ENCODE measurements around the gene KCTD4. TPM values are rescaled to one million over a fixed set of nuclear protein-coding genes. Genes with fewer than 3 reads are reported as not detected.

The KCTD4 gene
- total RNA-seq, 2 experiments from 2014 or later = not detected

DNA sequence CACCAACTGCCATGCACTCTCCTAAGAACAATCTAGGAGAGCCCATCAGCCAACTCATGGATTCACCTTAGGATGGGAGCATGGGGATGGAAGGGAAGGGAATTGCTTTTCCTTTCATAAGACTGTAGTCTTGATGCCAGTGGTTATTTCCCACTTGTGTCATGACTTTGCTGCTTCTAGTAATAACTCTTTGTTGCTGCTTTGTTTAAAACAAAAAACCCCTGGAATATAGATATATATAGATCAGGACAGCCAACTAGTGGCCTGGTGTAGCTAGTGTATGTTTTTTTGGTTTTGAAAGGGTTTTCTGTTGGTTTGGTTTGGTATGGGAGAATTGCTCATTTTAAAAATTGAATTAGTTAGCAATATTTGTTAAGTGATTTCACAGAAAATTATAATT is 39.3 kb upstream of the KCTD4 start:
- Mint-ChIP-seq H3K9me3 (no peaks in the 10 kb centered on the region), H3K27me3 (no peaks in the 10 kb centered on the region), H3K4me3 (no peak overlapping the region), H3K27ac (no peak overlapping the region), H3K36me3 (ENCODE audit: low read depth) (no peaks in the 10 kb centered on the region), H3K4me1 (ENCODE audit: low read depth) (peaks cover 12% of the 10 kb centered on the region)
- ChIA-PET CTCF (interaction anchor here (1.3 kb wide), 1 partner anchor 9 kb away, joined by 3 read pairs; no protein-coding TSS in a partner anchor), POLR2A (interaction anchor here (1.1 kb wide), 1 partner anchor 122 kb away, joined by 3 read pairs; no protein-coding TSS in a partner anchor)
- intact Hi-C loops (cut with micrococcal nuclease) = no loop called here
- TF ChIP-seq, protein P1, sequence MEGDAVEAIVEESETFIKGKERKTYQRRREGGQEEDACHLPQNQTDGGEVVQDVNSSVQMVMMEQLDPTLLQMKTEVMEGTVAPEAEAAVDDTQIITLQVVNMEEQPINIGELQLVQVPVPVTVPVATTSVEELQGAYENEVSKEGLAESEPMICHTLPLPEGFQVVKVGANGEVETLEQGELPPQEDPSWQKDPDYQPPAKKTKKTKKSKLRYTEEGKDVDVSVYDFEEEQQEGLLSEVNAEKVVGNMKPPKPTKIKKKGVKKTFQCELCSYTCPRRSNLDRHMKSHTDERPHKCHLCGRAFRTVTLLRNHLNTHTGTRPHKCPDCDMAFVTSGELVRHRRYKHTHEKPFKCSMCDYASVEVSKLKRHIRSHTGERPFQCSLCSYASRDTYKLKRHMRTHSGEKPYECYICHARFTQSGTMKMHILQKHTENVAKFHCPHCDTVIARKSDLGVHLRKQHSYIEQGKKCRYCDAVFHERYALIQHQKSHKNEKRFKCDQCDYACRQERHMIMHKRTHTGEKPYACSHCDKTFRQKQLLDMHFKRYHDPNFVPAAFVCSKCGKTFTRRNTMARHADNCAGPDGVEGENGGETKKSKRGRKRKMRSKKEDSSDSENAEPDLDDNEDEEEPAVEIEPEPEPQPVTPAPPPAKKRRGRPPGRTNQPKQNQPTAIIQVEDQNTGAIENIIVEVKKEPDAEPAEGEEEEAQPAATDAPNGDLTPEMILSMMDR (IDR thresholded peaks at IDR 0.05) = no peak
- DNase-seq (no peak), ATAC-seq (no peak)

DNA sequence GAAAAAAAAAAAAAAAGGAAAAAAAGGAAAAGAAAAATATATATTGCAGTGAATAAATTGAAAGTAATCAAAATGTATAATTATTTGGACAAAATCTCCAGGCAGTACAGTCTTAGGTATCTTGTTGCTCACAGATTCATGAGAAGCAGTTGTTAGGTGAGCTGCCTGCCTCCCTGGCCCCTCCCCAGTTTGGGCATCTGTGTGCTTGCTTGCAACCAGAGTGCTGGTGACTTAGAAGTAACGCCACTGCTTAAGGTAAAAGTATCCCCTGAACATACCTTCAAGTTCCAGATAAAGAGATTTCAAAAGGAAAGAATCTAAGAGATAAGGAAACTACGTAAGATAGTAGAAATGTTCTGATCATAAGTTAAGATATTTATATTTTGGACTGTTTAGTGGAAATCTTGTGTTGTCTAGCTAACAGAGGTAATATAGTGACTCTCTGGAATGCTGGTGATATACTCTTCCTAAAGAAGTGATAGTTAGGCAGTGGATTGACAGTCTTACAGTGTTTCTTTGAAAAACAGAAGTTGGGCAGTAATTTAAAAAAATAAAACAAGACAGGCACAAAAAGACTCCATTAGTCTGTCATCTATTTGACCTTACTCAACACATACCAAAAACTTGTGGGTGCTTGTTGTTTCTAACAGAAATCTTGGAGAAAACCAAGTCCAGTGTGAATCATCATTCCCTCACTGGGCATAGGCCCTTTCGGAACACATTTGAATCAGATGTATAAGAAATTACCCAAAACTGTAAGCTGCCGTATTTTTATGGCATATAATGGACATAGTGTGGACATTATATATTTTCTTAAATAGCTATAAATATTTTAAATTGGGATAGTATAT is 38.3 kb upstream of the KCTD4 start:
- Mint-ChIP-seq H3K27me3 (no peaks in the 10 kb centered on the region), H3K27ac (peak overlapping the region; percentile 13), H3K36me3 (ENCODE audit: low read depth) (no peaks in the 10 kb centered on the region), H3K4me1 (ENCODE audit: low read depth) (peaks cover 12% of the 10 kb centered on the region), H3K4me3 (no peak overlapping the region), H3K9me3 (no peaks in the 10 kb centered on the region)
- POLR2A ChIA-PET = interaction anchor here (1.1 kb wide), 1 partner anchor 121 kb away, joined by 3 read pairs; no protein-coding TSS in a partner anchor
- intact Hi-C loops (cut with micrococcal nuclease) = no loop called here
- CTCF ChIA-PET = interaction anchor here (0.6 to 1.3 kb wide), 3 partner anchors 8 to 119 kb away, joined by 3 read pairs; partner anchors contain the start of gene GTF2F2
- ATAC-seq (no peak), DNase-seq (no peak)
- TF ChIP-seq, protein P1 (IDR thresholded peaks at IDR 0.05) = no peak

DNA sequence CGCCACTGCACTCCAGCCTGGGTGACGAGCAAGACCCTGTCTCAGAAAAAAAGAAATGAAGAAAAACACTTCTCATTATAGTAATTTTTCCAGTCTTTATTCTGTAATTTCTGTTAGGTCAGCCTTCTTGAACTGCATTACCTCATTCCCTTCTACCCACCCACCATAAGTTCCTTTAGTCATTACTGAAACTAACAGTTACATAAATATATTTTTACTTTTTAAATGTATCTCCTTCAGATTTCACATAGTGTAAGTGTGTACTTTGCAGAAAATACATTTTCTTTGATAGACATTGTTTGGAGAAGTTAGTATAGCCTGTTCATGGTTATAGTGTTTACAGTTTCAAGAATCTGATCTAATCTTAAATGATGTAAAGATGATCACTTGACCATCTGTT is 31.7 kb upstream of the KCTD4 start:
- ChIA-PET CTCF (interaction anchor here (2.2 kb wide), 1 partner anchor 11 kb away, joined by 5 read pairs; no protein-coding TSS in a partner anchor), POLR2A (interaction anchor here (0.6 kb wide), 1 partner anchor 59 kb away, joined by 3 read pairs; no protein-coding TSS in a partner anchor)
- ATAC-seq (no peak), DNase-seq (no peak)
- Mint-ChIP-seq H3K4me3 (no peak overlapping the region), H3K36me3 (ENCODE audit: low read depth) (peaks cover 12% of the 10 kb centered on the region), H3K27ac (no peak overlapping the region), H3K9me3 (no peaks in the 10 kb centered on the region), H3K4me1 (ENCODE audit: low read depth) (peaks cover 3% of the 10 kb centered on the region), H3K27me3 (no peaks in the 10 kb centered on the region)
- TF ChIP-seq, protein P1 (IDR thresholded peaks at IDR 0.05) = no peak
- intact Hi-C loops (cut with micrococcal nuclease) = no loop called here

DNA sequence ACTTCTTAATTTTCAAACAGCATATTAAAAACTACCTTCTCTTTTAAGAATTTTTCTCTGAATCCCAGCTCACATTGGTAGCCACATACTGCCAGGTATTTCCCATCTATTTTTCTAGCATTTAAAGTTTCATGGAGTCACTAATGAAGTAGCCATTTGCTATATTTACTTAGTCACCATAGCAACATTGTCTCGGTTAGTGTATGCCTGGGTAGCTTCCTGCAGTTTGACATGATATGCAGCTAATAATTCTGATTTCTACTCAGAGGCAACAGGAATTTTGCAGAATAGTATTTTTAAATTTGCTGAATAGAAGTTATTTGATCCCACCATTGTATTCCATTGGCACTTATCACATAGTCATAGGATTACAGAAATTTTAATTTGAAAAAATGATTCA is 30.9 kb upstream of the KCTD4 start:
- no peak overlapping the region for H3K4me3 Mint-ChIP-seq
- ChIA-PET POLR2A (interaction anchor here (0.6 kb wide), 1 partner anchor 58 kb away, joined by 3 read pairs; no protein-coding TSS in a partner anchor), CTCF (interaction anchor here (0.7 to 2.2 kb wide), 5 partner anchors 8 to 66 kb away, joined by 3 to 5 read pairs (median 4); no protein-coding TSS in a partner anchor)
- intact Hi-C loops (cut with micrococcal nuclease) = no loop called here
- ATAC-seq = no peak
- TF ChIP-seq, protein P1 (IDR thresholded peaks at IDR 0.05) = no peak
- H3K9me3 Mint-ChIP-seq = no peaks in the 10 kb centered on the region
- peaks cover 4% of the 10 kb centered on the region for H3K4me1 Mint-ChIP-seq (ENCODE audit: low read depth)
- H3K36me3 Mint-ChIP-seq (ENCODE audit: low read depth) = peaks cover 12% of the 10 kb centered on the region
- no peaks in the 10 kb centered on the region for H3K27me3 Mint-ChIP-seq
- no peak overlapping the region for H3K27ac Mint-ChIP-seq
- DNase-seq = no peak

DNA sequence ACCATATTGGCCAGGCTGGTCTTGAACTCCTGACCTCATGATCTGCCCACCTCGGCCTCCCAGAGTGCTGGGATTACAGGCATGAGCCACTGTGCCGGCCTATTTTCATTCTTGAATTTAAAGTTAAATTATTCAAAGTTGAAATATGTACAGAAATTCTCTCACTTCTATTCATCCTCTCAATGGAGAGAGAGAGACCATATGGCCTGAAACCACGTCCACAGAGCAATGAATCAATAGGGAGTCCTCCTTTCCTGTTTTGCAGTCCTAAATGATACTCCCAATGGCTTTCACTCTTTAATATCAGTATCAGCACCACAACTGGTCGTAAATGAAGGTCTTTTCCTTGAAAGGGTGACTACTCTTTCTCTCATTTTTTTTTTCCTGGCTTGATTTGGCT is 30.5 kb upstream of the KCTD4 start:
- no peak for ATAC-seq
- Mint-ChIP-seq H3K27me3 (no peaks in the 10 kb centered on the region), H3K4me3 (no peak overlapping the region), H3K36me3 (ENCODE audit: low read depth) (peaks cover 12% of the 10 kb centered on the region), H3K9me3 (no peaks in the 10 kb centered on the region), H3K27ac (no peak overlapping the region), H3K4me1 (ENCODE audit: low read depth) (peaks cover 8% of the 10 kb centered on the region)
- ChIA-PET CTCF (interaction anchor here (0.7 to 1.2 kb wide), 5 partner anchors 8 to 78 kb away, joined by 3 to 5 read pairs (median 3); no protein-coding TSS in a partner anchor), POLR2A (no interaction called here)
- no peak for DNase-seq
- TF ChIP-seq, protein P1 (IDR thresholded peaks at IDR 0.05) = no peak
- intact Hi-C loops (cut with micrococcal nuclease) = no loop called here
